Esophagus squamous epithelium (tissue), 5 donors: ENCODE measurements around the gene TMEM239. TPM values are rescaled to one million over a fixed set of nuclear protein-coding genes. Genes with fewer than 3 reads are reported as not detected.
"Not testable (repeated sequence)": the region's sequence is repeated elsewhere in the genome, so short reads cannot be mapped to it uniquely, and the experiment has no call there.

Experiments
- DNase-seq: peaks from one replicate; lab custom pipeline; 2025; lab: John Stamatoyannopoulos, UW
- H3K27ac ChIP-seq, 4 donors: fragments of 200-600 bp; sonication (generic); one replicate each; pipeline ENCODE4 v1.5.1; 2016 to 2019; ENCODE audit warnings: mild to moderate bottlenecking in 1 of 4
- H3K27me3 ChIP-seq, 4 donors: fragments of 200-600 bp; sonication (generic); 1 replicate in 3 of 4; 2 replicates in 1 of 4; pipeline versions ENCODE4 v1.5.1 to v1.6.0; 2017 to 2021; ENCODE audit warnings: antibody characterized with exemption in 1 of 4
- H3K36me3 ChIP-seq, 3 donors: fragments of 200-600 bp; sonication (generic); one replicate each; pipeline ENCODE4 v1.5.1; 2016 to 2019
- H3K4me1 ChIP-seq, 3 donors: fragments of 200-600 bp; sonication (generic); one replicate each; pipeline ENCODE4 v1.5.1; 2017 to 2019
- H3K4me3 ChIP-seq, 4 donors: fragments of 200-600 bp; sonication (generic); 1 replicate in 3 of 4; 2 replicates in 1 of 4; pipeline ENCODE4 v1.5.1; 2016 to 2019; ENCODE audit warnings: mild to moderate bottlenecking in 2 of 4, moderate library complexity in 1 of 4
- H3K9me3 ChIP-seq, 3 donors: fragments of 200-600 bp; sonication (generic); one replicate each; pipeline ENCODE4 v1.5.1; 2016 to 2019
- CTCF ChIP-seq, 6 experiments: fragments of 450-650 bp in 4 of 6; fragments of 200-600 bp in 2 of 6; sonication (generic) in 2 of 6; IDR thresholded peaks; one replicate each; pipeline ENCODE4 v1.5.1; 2016 to 2019; ENCODE audit warnings: antibody characterized with exemption in 6 of 6, mild to moderate bottlenecking in 4 of 6, moderate library complexity in 4 of 6
- POLR2A ChIP-seq, 4 donors: fragments of 450-650 bp; IDR thresholded peaks; one replicate each; pipeline ENCODE4 v1.6.1; 2017; ENCODE audit warnings: antibody characterized with exemption in 4 of 4, mild to moderate bottlenecking in 4 of 4, moderate library complexity in 3 of 4
- WGBS, 2 donors: methylation state at CpG; one replicate each; pipeline ENCODE4 v1.1.5; 2018; 5-methylcytosine and 5-hydroxymethylcytosine counted together
- intact Hi-C: fragments of 100-400 bp; cut with DNase I; formaldehyde crosslinking; loops from one replicate; pipeline ENCODE4 v1.15.0; 2022
- total RNA-seq, 4 donors: library from RNA; depleted of rRNA; stranded (reverse); fragments of >200 nt; gene quantifications; one replicate each; pipeline ENCODE4 v1.1.0, GENCODE V29; 2016
- donor health status: DM: yes; HTN: yes; CAD: no.

TMEM239 gene
- total RNA-seq, result not detected

- no peak within 1 kb of the TSS for H3K4me3 ChIP-seq
- H3K27ac ChIP-seq, result no peak within 1 kb of the TSS
- H3K36me3 ChIP-seq, result no peaks in the 10 kb centered on the region
- intact Hi-C loops, result no loop called here
- H3K4me1 ChIP-seq, result peaks cover 0 to 13% (median 5%) of the 10 kb centered on the region in 3 donors
- peaks cover 1 to 63% (median 10%) of the 10 kb centered on the region in 4 donors for H3K27me3 ChIP-seq
- TF ChIP-seq CTCF (IDR thresholded peaks at IDR 0.05), result no peak
- no peak for TF ChIP-seq POLR2A (IDR thresholded peaks at IDR 0.05)
- peaks cover 0 to 11% (median 0%) of the 10 kb centered on the region in 3 donors for H3K9me3 ChIP-seq
- DNase-seq, result no peak
- WGBS, 2 donors, result 59 to 66% methylated on average over 4 to 6 of the region's 10 CpGs
Measured at GRCh38 chr20:2816030-2816582, at the start of gene TMEM239. Gene TMEM239 (plus strand): TSS chr20:2816364. CDS start chr20:2816555, 191 bp downstream.

- Histone ChIP-seq H3K4me1 (peaks cover 0 to 39% (median 12%) of the 10 kb centered on the region in 3 donors), H3K4me3 (peak overlapping the region in 2 of 4 donors; percentile 8 to 35), H3K36me3 (no peaks in the 10 kb centered on the region), H3K27ac (peak overlapping the region in 3 of 4 donors; percentile 34 to 65 (median 54)), H3K9me3 (no peaks in the 10 kb centered on the region), H3K27me3 (peaks cover 0 to 51% (median 0%) of the 10 kb centered on the region in 4 donors)
- WGBS, 2 donors, result 36 to 48% methylated on average over 4 to 7 of the region's 15 CpGs
- intact Hi-C loops, result no loop called here
- no peak for DNase-seq
- TF ChIP-seq POLR2A (IDR thresholded peaks at IDR 0.05) (no peak), CTCF (IDR thresholded peaks at IDR 0.05) (no peak)
Measured at GRCh38 chr20:2767768-2768631, 48.2 kb upstream of the TMEM239 start.

- DNase-seq, result no peak
- Histone ChIP-seq H3K36me3 (no peaks in the 10 kb centered on the region), H3K27me3 (peaks cover 0 to 46% (median 0%) of the 10 kb centered on the region in 4 donors), H3K27ac (peak overlapping the region in 1 of 4 donors; percentile 42), H3K4me1 (peaks cover 0 to 39% (median 12%) of the 10 kb centered on the region in 3 donors), H3K4me3 (peak overlapping the region in 1 of 4 donors; percentile 35), H3K9me3 (no peaks in the 10 kb centered on the region)
- 19 to 48% methylated on average over 2 to 4 of the region's 5 CpGs for WGBS, 2 donors
- intact Hi-C loops, result no loop called here
- TF ChIP-seq POLR2A (IDR thresholded peaks at IDR 0.05) (no peak), CTCF (IDR thresholded peaks at IDR 0.05) (no peak)
Measured at GRCh38 chr20:2768632-2769015, 47.5 kb upstream of the TMEM239 start.

GRCh38 chr20:2770091-2770490 lies 46.1 kb upstream of the TMEM239 start:
- H3K9me3 ChIP-seq, intact Hi-C loops, DNase-seq, H3K36me3 ChIP-seq, H3K4me3 ChIP-seq, H3K27ac ChIP-seq: not testable (repeated sequence)
- 71 to 86% methylated on average over 6 to 11 of the region's 12 CpGs for WGBS, 2 donors
- Histone ChIP-seq H3K27me3 (peaks cover 0 to 38% (median 0%) of the 10 kb centered on the region in 4 donors), H3K4me1 (peaks cover 0 to 39% (median 12%) of the 10 kb centered on the region in 3 donors)

GRCh38 chr20:2771631-2772080 lies 44.5 kb upstream of the TMEM239 start:
- DNase-seq, result no peak
- peaks cover 0 to 32% (median 0%) of the 10 kb centered on the region in 4 donors for H3K27me3 ChIP-seq
- H3K4me3 ChIP-seq, result no peak overlapping the region
- TF ChIP-seq CTCF (IDR thresholded peaks at IDR 0.05) (no peak), POLR2A (IDR thresholded peaks at IDR 0.05) (no peak)
- peaks cover 0 to 39% (median 12%) of the 10 kb centered on the region in 3 donors for H3K4me1 ChIP-seq
- intact Hi-C loops, result no loop called here
- H3K27ac ChIP-seq, result no peak overlapping the region
- peaks cover 0 to 14% (median 7%) of the 10 kb centered on the region in 3 donors for H3K9me3 ChIP-seq
- 17 to 44% methylated on average over 7 to 8 of the region's 12 CpGs for WGBS, 2 donors
- H3K36me3 ChIP-seq, result no peaks in the 10 kb centered on the region
